ENCODE results near the gene DNAJC19. TPM values are rescaled to one million over a fixed set of nuclear protein-coding genes. Genes with fewer than 3 reads are reported as not detected.

DNAJC19 gene
- total and polyA plus RNA-seq, 8 donors: 19.1 to 33.7 (median 24.8) TPM

GRCh38 chr3:180959691-180960090 lies 29.8 kb downstream of the DNAJC19 start:
- no peak for FAIRE-seq
- Histone ChIP-seq H3K27me3 (no peaks in the 10 kb centered on the region), H3K4me3 (no peak overlapping the region), H3K9me3 (no peaks in the 10 kb centered on the region), H3K4me1 (no peaks in the 10 kb centered on the region), H3K36me3 (peaks cover 5 to 38% (median 8%) of the 10 kb centered on the region in 3 donors), H3K27ac (no peak overlapping the region)
- WGBS, 2 donors: 94% methylated on average over 1 of the region's 1 CpG
- no peak for ATAC-seq
- no peak for TF ChIP-seq CTCF (IDR thresholded peaks at IDR 0.05)
- DNase-seq: no peak
- intact Hi-C loops (cut with DNase I): no loop called here

GRCh38 chr3:180947761-180948390 lies 41.7 kb downstream of the DNAJC19 start:
- no peak for FAIRE-seq
- no peak for TF ChIP-seq CTCF (IDR thresholded peaks at IDR 0.05)

GRCh38 chr3:180940826-180941225 lies 48.7 kb downstream of the DNAJC19 start:
- no peak for TF ChIP-seq CTCF (IDR thresholded peaks at IDR 0.05)
- Histone ChIP-seq H3K9me3 (no peaks in the 10 kb centered on the region), H3K4me3 (no peak overlapping the region), H3K27me3 (no peaks in the 10 kb centered on the region), H3K27ac (no peak overlapping the region), H3K4me1 (no peaks in the 10 kb centered on the region), H3K36me3 (peaks cover 0 to 3% (median 0%) of the 10 kb centered on the region in 3 donors)
- DNase-seq (no peak), FAIRE-seq (no peak), ATAC-seq (no peak)
- WGBS, 2 donors: 97 to 98% methylated on average over 5 of the region's 5 CpGs
- intact Hi-C loops (cut with DNase I): no loop called here

More at GRCh38 chr3:180947761-180948390, 41.7 kb downstream of the DNAJC19 start:
- Histone ChIP-seq H3K4me3 (no peak overlapping the region), H3K27ac (no peak overlapping the region), H3K27me3 (no peaks in the 10 kb centered on the region), H3K36me3 (peaks cover 0 to 47% (median 4%) of the 10 kb centered on the region in 3 donors), H3K9me3 (no peaks in the 10 kb centered on the region), H3K4me1 (no peaks in the 10 kb centered on the region)
- 79 to 96% methylated on average over 4 of the region's 4 CpGs for WGBS, 2 donors
- no peak for ATAC-seq
- no peak for DNase-seq
- intact Hi-C loops (cut with DNase I): no loop called here

GRCh38 chr3:180934638-180935037 lies 54.9 kb downstream of the DNAJC19 start:
- no peak for ATAC-seq
- H3K27ac ChIP-seq: no peak overlapping the region
- no peaks in the 10 kb centered on the region for H3K36me3 ChIP-seq
- intact Hi-C loops (cut with DNase I): no loop called here
- no peak overlapping the region for H3K4me3 ChIP-seq
- 90 to 98% methylated on average over 1 of the region's 1 CpG for WGBS, 2 donors
- no peaks in the 10 kb centered on the region for H3K27me3 ChIP-seq
- no peaks in the 10 kb centered on the region for H3K9me3 ChIP-seq
- H3K4me1 ChIP-seq: no peaks in the 10 kb centered on the region
- TF ChIP-seq CTCF (IDR thresholded peaks at IDR 0.05): no peak
- FAIRE-seq: no peak
- no peak for DNase-seq

Other genes starting within 250 kb of the DNAJC19 start
- 10 to 100 TPM; 54.3 to 76.6 (median 59.7) TPM for gene FXR1, start 77.1 kb downstream of the DNAJC19 start, total RNA-seq
- 10 to 100 TPM; 33.5 to 37.8 TPM for gene FXR1, start 77.1 kb downstream of the DNAJC19 start, polyA plus RNA-seq

All from pancreas (tissue), 10 donors.